ENCODE data around the gene UPP2.

The UPP2 gene

GRCh38 chr2:158113741-158114295, 12.1 kb downstream of the UPP2 start:
- DNase-seq = no peak

- DNase-seq = no peak
These were observed 12.8 kb downstream of the UPP2 start for GRCh38 chr2:158114516-158114915.

GRCh38 chr2:158115202-158115767, 13.6 kb downstream of the UPP2 start:
- DNase-seq = no peak

GRCh38 chr2:158116936-158117335, 15.3 kb downstream of the UPP2 start:
- no peak for DNase-seq

GRCh38 chr2:158120102-158120501, 18.4 kb downstream of the UPP2 start:
- no peak for DNase-seq

GRCh38 chr2:158120664-158121641, 19.3 kb downstream of the UPP2 start:
- DNase-seq = no peak

GRCh38 chr2:158124896-158125295, 23.2 kb downstream of the UPP2 start:
- DNase-seq = no peak

- DNase-seq = no peak
These were observed 24.3 kb downstream of the UPP2 start for GRCh38 chr2:158125756-158126498.

- no peak for DNase-seq
These were observed 25.7 kb downstream of the UPP2 start for GRCh38 chr2:158127380-158127804.

- DNase-seq = no peak
These were observed 26.7 kb downstream of the UPP2 start for GRCh38 chr2:158128168-158128973.

- DNase-seq = no peak
These were observed 27.4 kb downstream of the UPP2 start for GRCh38 chr2:158129037-158129436.

- no peak for DNase-seq
These were observed 29.3 kb downstream of the UPP2 start for GRCh38 chr2:158130832-158131473.

GRCh38 chr2:158131483-158131912, 29.8 kb downstream of the UPP2 start:
- no peak for DNase-seq

- no peak for DNase-seq
These were observed 30.4 kb downstream of the UPP2 start for GRCh38 chr2:158131919-158132566.

- DNase-seq = no peak
These were observed 32.4 kb downstream of the UPP2 start for GRCh38 chr2:158134055-158134454.

- no peak for DNase-seq
These were observed 33.0 kb downstream of the UPP2 start for GRCh38 chr2:158134655-158135054.

GRCh38 chr2:158135096-158135495, 33.4 kb downstream of the UPP2 start:
- DNase-seq = no peak

GRCh38 chr2:158138255-158138654, 36.6 kb downstream of the UPP2 start:
- no peak for DNase-seq

GRCh38 chr2:158140201-158140600, 38.5 kb downstream of the UPP2 start:
- no peak for DNase-seq

- no peak for DNase-seq
These were observed 40.5 kb downstream of the UPP2 start for GRCh38 chr2:158142165-158142564.

All from CD4-positive, alpha-beta T cell treated with Interleukin-15 for 1 hour (primary cell).